HL-60 (cell line): Measurements from ENCODE around the gene MEF2C.

ENCODE experiments used
- CTCF ChIP-seq: IDR thresholded peaks from one replicate; pipeline ENCODE4 v1.5.1; 2011; ENCODE audit warnings: low read length, control low read depth, inconsistent platforms; ENCODE audit not compliant: insufficient read depth
- GABPA ChIP-seq: IDR thresholded peaks from 2 replicates; pipeline ENCODE4 v1.6.1; 2012; ENCODE audit warnings: low read depth
- POLR2AphosphoS5 ChIP-seq: IDR thresholded peaks from 2 replicates; pipeline ENCODE4 v1.6.1; 2012; ENCODE audit warnings: low read depth
- SPI1 ChIP-seq: IDR thresholded peaks from 2 replicates; pipeline ENCODE4 v1.6.1; 2012; ENCODE audit warnings: low read depth, mild to moderate bottlenecking, borderline replicate concordance

GRCh38 chr5:88785746-88786565, 97.0 kb downstream of the MEF2C start:
- TF ChIP-seq CTCF (no peak), GABPA (no peak), POLR2AphosphoS5 (no peak), SPI1 (no peak)
